Body of pancreas (tissue), 4 donors: ENCODE data around the gene ARHGAP26. TPM values are rescaled to one million over a fixed set of nuclear protein-coding genes. Genes with fewer than 3 reads are reported as not detected.
A peak's percentile ranks its signal among the peaks of the same experiment; 100 is the strongest.

ENCODE experiments used
- ATAC-seq: fragments of 150-250 bp; one replicate; pipeline ENCODE4 v1.9.1; 2016
- DNase-seq, 4 donors: peaks; one replicate each; pipeline ENCODE4 v3.0.0-alpha.2; 2019
- H3K27ac ChIP-seq, 4 donors: fragments of 200-600 bp; sonication (generic); 1 replicate in 3 of 4; 2 replicates in 1 of 4; pipeline versions ENCODE4 v1.5.1 to v1.6.1; 2016 to 2019; ENCODE audit warnings: mild to moderate bottlenecking in 1 of 4, mixed read lengths in 1 of 4, moderate library complexity in 1 of 4
- H3K27me3 ChIP-seq, 2 donors: fragments of 200-600 bp; sonication (generic); one replicate each; pipeline ENCODE4 v1.6.0; 2016; ENCODE audit warnings: mild to moderate bottlenecking in 1 of 2
- H3K36me3 ChIP-seq, 2 donors: fragments of 200-600 bp; sonication (generic); replicated peaks in 1 of 2; 2 replicates each; pipeline ENCODE4 v1.5.1; 2016; ENCODE audit warnings: low read depth in 2 of 2; ENCODE audit not compliant: insufficient read depth in 1 of 2
- H3K4me1 ChIP-seq: fragments of 200-600 bp; sonication (generic); one replicate; pipeline ENCODE4 v1.6.0; 2016
- H3K4me3 ChIP-seq, 2 donors: fragments of 200-600 bp; sonication (generic); 1 replicate in 1 of 2; 2 replicates in 1 of 2; pipeline ENCODE4 v1.5.1; 2016 to 2019
- H3K9me3 ChIP-seq, 3 donors: fragments of 200-600 bp; sonication (generic); 1 replicate in 2 of 3; 2 replicates in 1 of 3; pipeline ENCODE4 v1.5.1; 2016
- CTCF ChIP-seq, 7 experiments: fragments of 450-650 bp in 4 of 7; fragments of 200-600 bp in 3 of 7; sonication (generic) in 3 of 7; IDR thresholded peaks; one replicate each; pipeline ENCODE4 v1.5.1; 2016 to 2019; ENCODE audit warnings: antibody characterized with exemption in 7 of 7
- POLR2A ChIP-seq, 3 donors: fragments of 450-650 bp; IDR thresholded peaks; one replicate each; pipeline ENCODE4 v1.6.1; 2016; ENCODE audit warnings: antibody characterized with exemption in 3 of 3, mild to moderate bottlenecking in 2 of 3
- WGBS, 2 donors: methylation state at CpG; one replicate each; pipeline ENCODE4 v1.1.5; 2017; 5-methylcytosine and 5-hydroxymethylcytosine counted together
- intact Hi-C: fragments of 100-400 bp; cut with DNase I; formaldehyde crosslinking; loops from one replicate; pipeline ENCODE4 v1.15.1; 2023
- total RNA-seq, 2 donors: library from RNA; depleted of rRNA; stranded (reverse); fragments of >200 nt; gene quantifications; one replicate each; pipeline ENCODE4 v1.1.0, GENCODE V29; 2016

The ARHGAP26 gene
- total RNA-seq, 2 donors from 2014 or later: 12.5 to 14.2 TPM

- intact Hi-C loops: no loop called here
- no peak for ATAC-seq
- TF ChIP-seq POLR2A (IDR thresholded peaks at IDR 0.05) (no peak), CTCF (IDR thresholded peaks at IDR 0.05) (no peak)
- Histone ChIP-seq H3K27ac (peak overlapping the region in 1 of 4 donors; percentile 45), H3K9me3 (no peaks in the 10 kb centered on the region), H3K27me3 (no peaks in the 10 kb centered on the region), H3K4me1 (peaks cover 8% of the 10 kb centered on the region), H3K4me3 (no peak overlapping the region), H3K36me3 (no peaks in the 10 kb centered on the region)
- 76 to 92% methylated on average over 6 of the region's 6 CpGs for WGBS, 2 donors
- DNase-seq: no peak
These were observed 30.8 kb downstream of the ARHGAP26 start for GRCh38 chr5:142800776-142801494.

GRCh38 chr5:142801495-142801871, 31.3 kb downstream of the ARHGAP26 start:
- intact Hi-C loops: no loop called here

GRCh38 chr5:142803428-142804125, 33.4 kb downstream of the ARHGAP26 start:
- ATAC-seq: no peak
- DNase-seq: peak in 1 of 4 donors; percentile 66
- Histone ChIP-seq H3K27ac (peak overlapping the region in 1 of 4 donors; percentile 30), H3K4me3 (no peak overlapping the region), H3K36me3 (no peaks in the 10 kb centered on the region), H3K27me3 (no peaks in the 10 kb centered on the region), H3K9me3 (no peaks in the 10 kb centered on the region), H3K4me1 (no peaks in the 10 kb centered on the region)
- TF ChIP-seq CTCF (IDR thresholded peaks at IDR 0.05) (no peak), POLR2A (IDR thresholded peaks at IDR 0.05) (no peak)
- WGBS, 2 donors: 73 to 95% methylated on average over 11 of the region's 11 CpGs
- intact Hi-C loops: no loop called here

More at GRCh38 chr5:142801495-142801871, 31.3 kb downstream of the ARHGAP26 start:
- ATAC-seq (no peak), DNase-seq (no peak)
- H3K27me3 ChIP-seq: no peaks in the 10 kb centered on the region
- no peak overlapping the region for H3K27ac ChIP-seq
- H3K36me3 ChIP-seq: no peaks in the 10 kb centered on the region
- peaks cover 4% of the 10 kb centered on the region for H3K4me1 ChIP-seq
- WGBS, 2 donors: 82% methylated on average over 4 of the region's 4 CpGs
- H3K4me3 ChIP-seq: no peak overlapping the region
- H3K9me3 ChIP-seq: no peaks in the 10 kb centered on the region
- no peak for TF ChIP-seq CTCF (IDR thresholded peaks at IDR 0.05)
- no peak for TF ChIP-seq POLR2A (IDR thresholded peaks at IDR 0.05)

- no peak for ATAC-seq
- no peaks in the 10 kb centered on the region for H3K9me3 ChIP-seq
- 98% methylated on average over 3 of the region's 3 CpGs for WGBS, 2 donors
- no peaks in the 10 kb centered on the region for H3K27me3 ChIP-seq
- no peak overlapping the region for H3K27ac ChIP-seq
- no peak for DNase-seq
- H3K36me3 ChIP-seq: no peaks in the 10 kb centered on the region
- peaks cover 15% of the 10 kb centered on the region for H3K4me1 ChIP-seq
- intact Hi-C loops: no loop called here
- TF ChIP-seq POLR2A (IDR thresholded peaks at IDR 0.05) (no peak), CTCF (IDR thresholded peaks at IDR 0.05) (no peak)
- H3K4me3 ChIP-seq: no peak overlapping the region
These were observed 35.2 kb downstream of the ARHGAP26 start for GRCh38 chr5:142805339-142805738.
